Effector memory CD4-positive, alpha-beta T cell (primary cell): ENCODE measurements around the gene PREB.

Experiments
- DNase-seq, 3 donors: peaks; one replicate each; pipeline ENCODE4 v3.0.0-alpha.2; 2020
- H3K27ac ChIP-seq: 2 replicates; pipeline ENCODE4 v1.7.0; 2013; ENCODE audit warnings: mild to moderate bottlenecking, low read length, moderate library complexity; ENCODE audit not compliant: insufficient read depth, poor library complexity, severe bottlenecking
- H3K27me3 ChIP-seq: replicated peaks from 2 replicates; pipeline ENCODE4 v1.7.0; 2013; ENCODE audit warnings: mild to moderate bottlenecking, low read length; ENCODE audit not compliant: insufficient read depth, control insufficient read depth, poor library complexity, severe bottlenecking
- H3K36me3 ChIP-seq: 2 replicates; pipeline ENCODE4 v1.7.0; 2013; ENCODE audit warnings: mild to moderate bottlenecking, low read length, moderate library complexity; ENCODE audit not compliant: control insufficient read depth, insufficient read depth
- H3K4me1 ChIP-seq: 2 replicates; pipeline ENCODE4 v1.7.0; 2013; ENCODE audit warnings: low read length, mild to moderate bottlenecking; ENCODE audit not compliant: control insufficient read depth, insufficient read depth, poor library complexity, severe bottlenecking
- H3K4me3 ChIP-seq: 2 replicates; pipeline ENCODE4 v1.7.0; 2013; ENCODE audit warnings: low read length, low read depth, mild to moderate bottlenecking; ENCODE audit not compliant: insufficient read depth, poor library complexity, severe bottlenecking
- H3K9me3 ChIP-seq: 2 replicates; pipeline ENCODE4 v1.7.0; 2013; ENCODE audit warnings: mild to moderate bottlenecking, low read length, moderate library complexity; ENCODE audit not compliant: control insufficient read depth

The PREB gene

DNA sequence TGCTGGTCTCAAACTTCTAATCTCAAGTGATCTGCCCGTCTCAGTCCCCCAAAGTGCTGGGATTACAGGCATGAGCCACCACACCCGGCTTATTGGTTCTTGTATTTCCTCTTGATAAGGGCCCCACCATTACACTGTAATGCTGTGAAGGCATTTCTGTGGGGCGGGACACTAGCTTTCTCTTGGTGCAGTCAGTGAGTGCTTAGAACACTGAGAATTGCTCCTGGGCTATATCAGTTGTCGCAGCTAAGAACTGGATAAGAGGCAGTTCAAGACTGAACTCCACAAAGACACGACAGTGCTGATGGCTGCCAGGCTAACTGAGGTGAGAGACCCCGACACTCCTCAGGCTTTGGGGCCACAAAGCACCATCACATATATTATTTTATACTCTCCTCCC lies 45.8 kb downstream of the PREB start:
- H3K4me3 ChIP-seq, result no peak overlapping the region
- H3K36me3 ChIP-seq, result no peaks in the 10 kb centered on the region
- H3K27ac ChIP-seq, result no peak overlapping the region
- H3K4me1 ChIP-seq, result peaks cover 19% of the 10 kb centered on the region
- no peaks in the 10 kb centered on the region for H3K27me3 ChIP-seq
- DNase-seq, result no peak
- no peaks in the 10 kb centered on the region for H3K9me3 ChIP-seq

- H3K27me3 ChIP-seq, result no peaks in the 10 kb centered on the region
- DNase-seq, result no peak
- peaks cover 19% of the 10 kb centered on the region for H3K4me1 ChIP-seq
- H3K9me3 ChIP-seq, result no peaks in the 10 kb centered on the region
- H3K27ac ChIP-seq, result no peak overlapping the region
- no peak overlapping the region for H3K4me3 ChIP-seq
- H3K36me3 ChIP-seq, result no peaks in the 10 kb centered on the region
Measured at GRCh38 chr2:27087823-27088410, 46.5 kb downstream of the PREB start.

DNA sequence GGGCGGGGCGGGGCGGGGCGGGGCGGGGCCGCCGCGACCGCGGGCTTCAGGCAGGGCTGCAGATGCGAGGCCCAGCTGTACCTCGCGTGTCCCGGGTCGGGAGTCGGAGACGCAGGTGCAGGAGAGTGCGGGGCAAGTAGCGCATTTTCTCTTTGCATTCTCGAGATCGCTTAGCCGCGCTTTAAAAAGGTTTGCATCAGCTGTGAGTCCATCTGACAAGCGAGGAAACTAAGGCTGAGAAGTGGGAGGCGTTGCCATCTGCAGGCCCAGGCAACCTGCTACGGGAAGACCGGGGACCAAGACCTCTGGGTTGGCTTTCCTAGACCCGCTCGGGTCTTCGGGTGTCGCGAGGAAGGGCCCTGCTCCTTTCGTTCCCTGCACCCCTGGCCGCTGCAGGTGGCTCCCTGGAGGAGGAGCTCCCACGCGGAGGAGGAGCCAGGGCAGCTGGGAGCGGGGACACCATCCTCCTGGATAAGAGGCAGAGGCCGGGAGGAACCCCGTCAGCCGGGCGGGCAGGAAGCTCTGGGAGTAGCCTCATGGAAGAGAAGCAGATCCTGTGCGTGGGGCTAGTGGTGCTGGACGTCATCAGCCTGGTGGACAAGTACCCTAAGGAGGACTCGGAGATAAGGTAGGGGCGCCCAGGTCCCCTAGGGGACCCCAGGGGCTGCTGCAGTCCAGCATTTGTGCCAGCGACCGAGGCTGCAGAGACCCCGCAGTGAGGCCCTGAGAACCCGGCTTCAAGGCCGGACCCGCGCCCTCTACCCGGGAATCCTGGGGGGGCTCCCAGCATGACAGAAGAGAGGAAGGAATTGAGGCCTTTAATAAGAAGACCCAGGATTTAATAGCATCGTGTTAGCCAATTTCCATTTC lies 47.5 kb downstream of the PREB start, which contains the start of gene KHK:
KHK (plus strand) TSS at position 49 of the 870 bp plus-strand sequence; CDS start at position 537, 488 bp downstream.
- H3K4me3 ChIP-seq, result peak within 1 kb of the TSS; percentile 71
- no peaks in the 10 kb centered on the region for H3K36me3 ChIP-seq
- H3K9me3 ChIP-seq, result no peaks in the 10 kb centered on the region
- DNase-seq, result no peak
- H3K4me1 ChIP-seq, result peaks cover 22% of the 10 kb centered on the region
- H3K27me3 ChIP-seq, result no peaks in the 10 kb centered on the region
- H3K27ac ChIP-seq, result peak within 1 kb of the TSS; percentile 85

GRCh38 chr2:27086090-27086723 lies 48.2 kb downstream of the PREB start:
- peaks cover 28% of the 10 kb centered on the region for H3K4me1 ChIP-seq
- H3K4me3 ChIP-seq, result peak overlapping the region; percentile 71
- no peaks in the 10 kb centered on the region for H3K36me3 ChIP-seq
- H3K9me3 ChIP-seq, result no peaks in the 10 kb centered on the region
- DNase-seq, result peak; percentile 94 to 97 (median 95)
- H3K27ac ChIP-seq, result peak overlapping the region; percentile 85
- no peaks in the 10 kb centered on the region for H3K27me3 ChIP-seq

DNA sequence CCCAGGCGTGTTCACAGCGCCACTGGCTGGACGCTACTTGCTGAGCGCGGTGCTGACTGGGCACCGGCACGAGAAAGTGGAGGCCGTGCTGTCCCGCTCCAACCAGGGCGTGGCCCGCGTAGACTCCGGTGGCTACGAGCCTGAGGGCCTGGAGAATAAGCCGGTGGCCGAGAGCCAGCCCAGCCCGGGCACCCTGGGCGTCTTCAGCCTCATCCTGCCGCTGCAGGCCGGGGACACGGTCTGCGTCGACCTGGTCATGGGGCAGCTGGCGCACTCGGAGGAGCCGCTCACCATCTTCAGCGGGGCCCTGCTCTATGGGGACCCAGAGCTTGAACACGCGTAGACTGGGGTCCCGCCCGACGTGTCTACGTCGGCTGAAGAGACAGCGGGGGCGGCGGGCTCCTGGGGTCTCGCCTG lies 48.8 kb downstream of the PREB start:
- Histone ChIP-seq H3K4me3 (peak overlapping the region; percentile 71), H3K4me1 (peaks cover 32% of the 10 kb centered on the region), H3K9me3 (no peaks in the 10 kb centered on the region), H3K27ac (peak overlapping the region; percentile 85), H3K27me3 (no peaks in the 10 kb centered on the region), H3K36me3 (no peaks in the 10 kb centered on the region)
- DNase-seq, result peak in 1 of 3 donors; percentile 4

DNA sequence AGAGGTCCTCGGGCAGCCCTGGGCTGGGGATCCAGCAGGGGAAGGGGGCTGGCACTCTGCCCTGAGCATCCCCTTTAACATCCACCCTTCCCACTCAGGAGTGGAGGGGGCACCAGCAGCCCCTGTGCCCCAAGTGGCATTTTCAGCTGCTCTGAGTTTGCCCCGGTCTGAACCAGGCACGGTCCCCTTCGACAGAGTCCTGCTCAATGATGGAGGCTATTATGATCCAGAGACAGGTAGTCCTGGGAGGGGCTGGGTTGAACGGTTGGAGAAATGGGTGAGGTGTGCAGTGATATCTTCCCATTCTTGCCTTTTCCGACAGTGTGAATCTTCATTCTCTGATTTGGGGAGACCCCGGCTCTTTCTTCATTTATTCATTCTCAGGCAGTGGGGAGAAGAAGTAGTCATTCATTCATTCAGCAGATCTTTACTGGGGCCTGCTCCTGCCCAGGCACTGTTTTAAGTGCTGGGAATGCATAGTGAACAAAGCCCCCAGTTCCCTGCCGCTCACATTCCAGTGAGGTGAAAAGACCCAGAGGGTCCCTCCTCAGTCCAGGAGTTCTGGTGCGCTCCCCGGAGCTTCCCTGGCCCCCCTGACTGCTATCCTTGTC lies 49.3 kb downstream of the PREB start:
- Histone ChIP-seq H3K27ac (peak overlapping the region; percentile 85), H3K9me3 (no peaks in the 10 kb centered on the region), H3K36me3 (no peaks in the 10 kb centered on the region), H3K4me1 (peaks cover 33% of the 10 kb centered on the region), H3K27me3 (no peaks in the 10 kb centered on the region), H3K4me3 (peak overlapping the region; percentile 71)
- no peak for DNase-seq

- no peak overlapping the region for H3K4me3 ChIP-seq
- no peak overlapping the region for H3K27ac ChIP-seq
- peaks cover 33% of the 10 kb centered on the region for H3K4me1 ChIP-seq
- no peak for DNase-seq
- no peaks in the 10 kb centered on the region for H3K9me3 ChIP-seq
- H3K27me3 ChIP-seq, result no peaks in the 10 kb centered on the region
- no peaks in the 10 kb centered on the region for H3K36me3 ChIP-seq
Measured at GRCh38 chr2:27084297-27085061, 50.0 kb downstream of the PREB start.

DNA sequence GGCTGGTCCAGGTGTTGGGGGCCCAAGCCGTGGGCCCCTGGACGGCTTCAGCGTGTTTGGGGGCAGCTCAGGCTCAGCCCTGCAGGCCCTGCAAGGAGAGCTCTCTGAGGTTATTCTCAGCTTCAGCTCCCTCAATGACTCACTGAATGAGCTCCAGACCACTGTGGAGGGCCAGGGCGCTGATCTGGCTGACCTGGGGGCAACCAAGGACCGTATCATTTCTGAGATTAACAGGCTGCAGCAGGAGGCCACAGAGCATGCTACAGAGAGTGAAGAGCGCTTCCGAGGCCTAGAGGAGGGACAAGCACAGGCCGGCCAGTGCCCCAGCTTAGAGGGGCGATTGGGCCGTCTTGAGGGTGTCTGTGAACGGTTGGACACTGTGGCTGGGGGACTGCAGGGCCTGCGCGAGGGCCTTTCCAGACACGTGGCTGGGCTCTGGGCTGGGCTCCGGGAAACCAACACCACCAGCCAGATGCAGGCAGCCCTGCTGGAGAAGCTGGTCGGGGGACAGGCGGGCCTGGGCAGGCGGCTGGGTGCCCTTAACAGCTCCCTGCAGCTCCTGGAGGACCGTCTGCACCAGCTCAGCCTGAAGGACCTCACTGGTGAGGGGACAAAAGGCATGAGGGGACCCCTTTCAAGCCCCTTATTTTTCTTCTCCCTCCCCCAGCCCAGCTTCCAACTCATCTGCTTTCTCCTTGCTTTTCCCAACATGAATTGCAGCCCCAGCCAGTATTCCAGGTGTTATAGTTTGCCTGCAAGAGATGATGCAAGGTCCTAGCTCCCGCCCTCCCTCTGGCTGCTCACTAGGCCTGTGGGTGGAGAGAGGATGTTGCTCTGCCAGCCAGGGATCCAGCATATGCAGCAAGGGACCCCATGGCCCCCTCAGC lies 50.8 kb downstream of the PREB start:
- Histone ChIP-seq H3K36me3 (no peaks in the 10 kb centered on the region), H3K4me1 (peaks cover 33% of the 10 kb centered on the region), H3K9me3 (no peaks in the 10 kb centered on the region), H3K27ac (no peak overlapping the region), H3K4me3 (no peak overlapping the region), H3K27me3 (no peaks in the 10 kb centered on the region)
- no peak for DNase-seq
